ENCODE measurements around the gene C16orf96.

C16orf96 gene

GRCh38 chr16:4538350-4539235 is 17.5 kb upstream of the C16orf96 start, which contains the start of gene CDIP1 (continued):
- TF ChIP-seq ZNF274 (IDR thresholded peaks at IDR 0.05; ENCODE audit: low read length) (no peak), ZNF274 (tag by site-specific recombination; IDR thresholded peaks at IDR 0.05; ENCODE audit: borderline replicate concordance) (no peak), KLF1 (tag by site-specific recombination; IDR thresholded peaks at IDR 0.05) (peak; percentile 94), ZNF791 (tag by site-specific recombination; IDR thresholded peaks at IDR 0.05) (no peak), SCRT2 (tag by site-specific recombination; IDR thresholded peaks at IDR 0.05) (peak; percentile 80), ZFP3 (tag by site-specific recombination; IDR thresholded peaks at IDR 0.05; ENCODE audit: low read depth) (no peak), KLF9 (tag by site-specific recombination; IDR thresholded peaks at IDR 0.05; ENCODE audit: low read depth) (peak; percentile 100), ZNF24 (tag by site-specific recombination; IDR thresholded peaks at IDR 0.05) (peak; percentile 95), ZSCAN18 (tag by site-specific recombination; IDR thresholded peaks at IDR 0.05) (peak; percentile 75), ZNF561 (tag by site-specific recombination; IDR thresholded peaks at IDR 0.05; ENCODE audit: borderline replicate concordance) (peak; percentile 87; the same call in 1 of the 2 replicates), RBAK (tag by site-specific recombination; IDR thresholded peaks at IDR 0.05) (0 out of 2 replicates have a peak, but pooled peaks have one; percentile 35), ZNF311 (tag by site-specific recombination; IDR thresholded peaks at IDR 0.05; ENCODE audit: borderline replicate concordance) (no peak), ZNF174 (tag by site-specific recombination; IDR thresholded peaks at IDR 0.05) (0 out of 2 replicates have a peak, but pooled peaks have one; percentile 67), ZNF530 (tag by site-specific recombination; IDR thresholded peaks at IDR 0.05; ENCODE audit: low read depth) (peak; percentile 10; the same call in 1 of the 2 replicates), PRDM4 (tag by site-specific recombination; IDR thresholded peaks at IDR 0.05) (peak; percentile 85), ZFHX2 (tag by site-specific recombination; conservative IDR thresholded peaks at IDR 0.05) (peak; percentile 95), ZNF549 (tag by site-specific recombination; IDR thresholded peaks at IDR 0.05) (peak; percentile 74), INSM2 (tag by site-specific recombination; IDR thresholded peaks at IDR 0.05) (peak; percentile 81), ZBTB10 (tag by site-specific recombination; IDR thresholded peaks at IDR 0.05) (peak; percentile 55; the same call in 1 of the 2 replicates), ATF2 (tag by site-specific recombination; IDR thresholded peaks at IDR 0.05; ENCODE audit: low read depth) (peak; percentile 100), ZBTB44 (tag by site-specific recombination; IDR thresholded peaks at IDR 0.05) (no peak; the same call in 1 of the 2 replicates), TCF7L2 (IDR thresholded peaks at IDR 0.05; ENCODE audit: borderline replicate concordance, low read depth, low read length) (no peak), ZNF248 (tag by site-specific recombination; IDR thresholded peaks at IDR 0.05) (0 out of 2 replicates have a peak, but pooled peaks have one; percentile 28), MZF1 (tag by site-specific recombination; IDR thresholded peaks at IDR 0.05; ENCODE audit: borderline replicate concordance) (0 out of 2 replicates have a peak, but pooled peaks have one; percentile 60)
- TF ChIP-seq, protein P1, sequence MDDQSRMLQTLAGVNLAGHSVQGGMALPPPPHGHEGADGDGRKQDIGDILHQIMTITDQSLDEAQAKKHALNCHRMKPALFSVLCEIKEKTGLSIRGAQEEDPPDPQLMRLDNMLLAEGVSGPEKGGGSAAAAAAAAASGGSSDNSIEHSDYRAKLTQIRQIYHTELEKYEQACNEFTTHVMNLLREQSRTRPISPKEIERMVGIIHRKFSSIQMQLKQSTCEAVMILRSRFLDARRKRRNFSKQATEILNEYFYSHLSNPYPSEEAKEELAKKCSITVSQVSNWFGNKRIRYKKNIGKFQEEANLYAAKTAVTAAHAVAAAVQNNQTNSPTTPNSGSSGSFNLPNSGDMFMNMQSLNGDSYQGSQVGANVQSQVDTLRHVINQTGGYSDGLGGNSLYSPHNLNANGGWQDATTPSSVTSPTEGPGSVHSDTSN (CRISPR knock-in tag; IDR thresholded peaks at IDR 0.05) = peak; percentile 89; the same call in 1 of the 2 replicates

Measured in HEK293 (cell line).